ENCODE measurements around the gene FNTB. TPM values are rescaled to one million over a fixed set of nuclear protein-coding genes. Genes with fewer than 3 reads are reported as not detected.
A peak's percentile ranks its signal among the peaks of the same experiment; 100 is the strongest.

FNTB gene
- total RNA-seq, 1 experiment from 2014 or later, result 14.2 TPM

DNA sequence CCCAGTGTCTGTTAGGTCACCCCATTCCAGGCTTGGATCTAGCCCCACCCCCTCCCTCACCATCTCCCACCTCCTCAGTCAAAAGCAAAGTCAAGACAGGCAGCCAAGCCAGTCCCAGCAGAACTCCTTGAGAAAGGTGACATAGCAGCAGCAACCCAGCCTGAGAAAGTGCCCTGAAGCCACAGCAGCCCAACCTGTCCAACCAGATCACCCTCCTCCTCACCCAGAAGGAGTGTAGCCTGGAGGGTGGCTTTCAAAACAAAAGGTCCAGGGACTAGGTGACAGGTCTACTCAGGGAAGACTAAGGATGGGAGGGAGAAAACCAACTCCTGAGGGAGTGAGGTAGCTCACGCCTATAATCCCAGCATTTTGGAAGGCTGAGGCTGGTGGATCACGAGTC lies 19.7 kb upstream of the FNTB start (continued):
- TF ChIP-seq, protein P1, sequence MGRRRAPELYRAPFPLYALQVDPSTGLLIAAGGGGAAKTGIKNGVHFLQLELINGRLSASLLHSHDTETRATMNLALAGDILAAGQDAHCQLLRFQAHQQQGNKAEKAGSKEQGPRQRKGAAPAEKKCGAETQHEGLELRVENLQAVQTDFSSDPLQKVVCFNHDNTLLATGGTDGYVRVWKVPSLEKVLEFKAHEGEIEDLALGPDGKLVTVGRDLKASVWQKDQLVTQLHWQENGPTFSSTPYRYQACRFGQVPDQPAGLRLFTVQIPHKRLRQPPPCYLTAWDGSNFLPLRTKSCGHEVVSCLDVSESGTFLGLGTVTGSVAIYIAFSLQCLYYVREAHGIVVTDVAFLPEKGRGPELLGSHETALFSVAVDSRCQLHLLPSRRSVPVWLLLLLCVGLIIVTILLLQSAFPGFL (CRISPR knock-in tag; IDR thresholded peaks at IDR 0.05; ENCODE audit: borderline replicate concordance), result no peak
- TF ChIP-seq TEAD4 (CRISPR knock-in tag; IDR thresholded peaks at IDR 0.05) (no peak), TCF7 (CRISPR knock-in tag; IDR thresholded peaks at IDR 0.05; ENCODE audit: low read depth) (no peak), EMX1 (CRISPR knock-in tag; IDR thresholded peaks at IDR 0.05) (no peak), JAZF1 (CRISPR knock-in tag; IDR thresholded peaks at IDR 0.05) (no peak), SMAD4 (CRISPR knock-in tag; IDR thresholded peaks at IDR 0.05) (no peak)
- TF ChIP-seq, protein P2, sequence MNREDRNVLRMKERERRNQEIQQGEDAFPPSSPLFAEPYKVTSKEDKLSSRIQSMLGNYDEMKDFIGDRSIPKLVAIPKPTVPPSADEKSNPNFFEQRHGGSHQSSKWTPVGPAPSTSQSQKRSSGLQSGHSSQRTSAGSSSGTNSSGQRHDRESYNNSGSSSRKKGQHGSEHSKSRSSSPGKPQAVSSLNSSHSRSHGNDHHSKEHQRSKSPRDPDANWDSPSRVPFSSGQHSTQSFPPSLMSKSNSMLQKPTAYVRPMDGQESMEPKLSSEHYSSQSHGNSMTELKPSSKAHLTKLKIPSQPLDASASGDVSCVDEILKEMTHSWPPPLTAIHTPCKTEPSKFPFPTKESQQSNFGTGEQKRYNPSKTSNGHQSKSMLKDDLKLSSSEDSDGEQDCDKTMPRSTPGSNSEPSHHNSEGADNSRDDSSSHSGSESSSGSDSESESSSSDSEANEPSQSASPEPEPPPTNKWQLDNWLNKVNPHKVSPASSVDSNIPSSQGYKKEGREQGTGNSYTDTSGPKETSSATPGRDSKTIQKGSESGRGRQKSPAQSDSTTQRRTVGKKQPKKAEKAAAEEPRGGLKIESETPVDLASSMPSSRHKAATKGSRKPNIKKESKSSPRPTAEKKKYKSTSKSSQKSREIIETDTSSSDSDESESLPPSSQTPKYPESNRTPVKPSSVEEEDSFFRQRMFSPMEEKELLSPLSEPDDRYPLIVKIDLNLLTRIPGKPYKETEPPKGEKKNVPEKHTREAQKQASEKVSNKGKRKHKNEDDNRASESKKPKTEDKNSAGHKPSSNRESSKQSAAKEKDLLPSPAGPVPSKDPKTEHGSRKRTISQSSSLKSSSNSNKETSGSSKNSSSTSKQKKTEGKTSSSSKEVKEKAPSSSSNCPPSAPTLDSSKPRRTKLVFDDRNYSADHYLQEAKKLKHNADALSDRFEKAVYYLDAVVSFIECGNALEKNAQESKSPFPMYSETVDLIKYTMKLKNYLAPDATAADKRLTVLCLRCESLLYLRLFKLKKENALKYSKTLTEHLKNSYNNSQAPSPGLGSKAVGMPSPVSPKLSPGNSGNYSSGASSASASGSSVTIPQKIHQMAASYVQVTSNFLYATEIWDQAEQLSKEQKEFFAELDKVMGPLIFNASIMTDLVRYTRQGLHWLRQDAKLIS (CRISPR knock-in tag; IDR thresholded peaks at IDR 0.05; ENCODE audit: borderline replicate concordance), result no peak

DNA sequence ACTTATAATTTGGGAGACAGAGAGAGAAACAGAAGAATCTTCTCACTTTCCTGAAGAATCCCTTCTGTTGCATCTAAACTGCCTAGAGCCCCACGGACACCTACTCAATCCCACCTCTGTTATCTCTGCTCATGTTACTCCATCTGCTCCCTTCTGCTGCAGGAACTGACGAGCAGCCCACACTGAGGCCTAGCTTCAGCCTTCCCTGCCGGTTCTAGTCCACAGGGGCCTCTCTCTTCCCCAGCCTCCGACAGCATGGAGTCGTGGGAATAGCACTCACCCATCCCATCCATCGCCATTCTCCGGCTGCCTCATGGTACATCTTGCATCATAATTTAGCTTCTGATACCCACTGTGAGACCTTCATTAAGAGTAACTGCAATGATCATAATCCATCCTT lies 18.5 kb upstream of the FNTB start:
- Mint-ChIP-seq H3K27me3 (ENCODE audit: low read depth) (no peaks in the 10 kb centered on the region; the same call in 1 of the 2 replicates), H3K4me1 (peaks cover 57% of the 10 kb centered on the region), H3K9me3 (peaks cover 3% of the 10 kb centered on the region; the same call in 1 of the 2 replicates), H3K4me3 (peak overlapping the region; percentile 25), H3K27ac (0 out of 2 replicates have a peak overlapping the region, but pooled peaks have one; percentile 24), H3K36me3 (peaks cover 18% of the 10 kb centered on the region)
- CTCF ChIA-PET, result interaction anchor here (0.7 to 1.1 kb wide), 5 partner anchors 11 to 201 kb away, joined by 3 to 5 read pairs (median 4); no protein-coding TSS in a partner anchor
- ATAC-seq (no peak), DNase-seq (ENCODE audit: low spot score) (no peak)
- no peak for TF ChIP-seq ELF4 (CRISPR knock-in tag; IDR thresholded peaks at IDR 0.05; ENCODE audit: low read depth)
- no peak for TF ChIP-seq ZNF138 (CRISPR knock-in tag; conservative IDR thresholded peaks at IDR 0.05)
- TF ChIP-seq, protein P3, sequence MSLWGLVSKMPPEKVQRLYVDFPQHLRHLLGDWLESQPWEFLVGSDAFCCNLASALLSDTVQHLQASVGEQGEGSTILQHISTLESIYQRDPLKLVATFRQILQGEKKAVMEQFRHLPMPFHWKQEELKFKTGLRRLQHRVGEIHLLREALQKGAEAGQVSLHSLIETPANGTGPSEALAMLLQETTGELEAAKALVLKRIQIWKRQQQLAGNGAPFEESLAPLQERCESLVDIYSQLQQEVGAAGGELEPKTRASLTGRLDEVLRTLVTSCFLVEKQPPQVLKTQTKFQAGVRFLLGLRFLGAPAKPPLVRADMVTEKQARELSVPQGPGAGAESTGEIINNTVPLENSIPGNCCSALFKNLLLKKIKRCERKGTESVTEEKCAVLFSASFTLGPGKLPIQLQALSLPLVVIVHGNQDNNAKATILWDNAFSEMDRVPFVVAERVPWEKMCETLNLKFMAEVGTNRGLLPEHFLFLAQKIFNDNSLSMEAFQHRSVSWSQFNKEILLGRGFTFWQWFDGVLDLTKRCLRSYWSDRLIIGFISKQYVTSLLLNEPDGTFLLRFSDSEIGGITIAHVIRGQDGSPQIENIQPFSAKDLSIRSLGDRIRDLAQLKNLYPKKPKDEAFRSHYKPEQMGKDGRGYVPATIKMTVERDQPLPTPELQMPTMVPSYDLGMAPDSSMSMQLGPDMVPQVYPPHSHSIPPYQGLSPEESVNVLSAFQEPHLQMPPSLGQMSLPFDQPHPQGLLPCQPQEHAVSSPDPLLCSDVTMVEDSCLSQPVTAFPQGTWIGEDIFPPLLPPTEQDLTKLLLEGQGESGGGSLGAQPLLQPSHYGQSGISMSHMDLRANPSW (CRISPR knock-in tag; conservative IDR thresholded peaks at IDR 0.05; ENCODE audit: low read depth), result no peak
- no peak for TF ChIP-seq ESRRA (CRISPR knock-in tag; IDR thresholded peaks at IDR 0.05; ENCODE audit: borderline replicate concordance)
- TF ChIP-seq GTF2I (CRISPR knock-in tag; conservative IDR thresholded peaks at IDR 0.05), result no peak
- no peak for TF ChIP-seq ZNF512 (CRISPR knock-in tag; IDR thresholded peaks at IDR 0.05; ENCODE audit: borderline replicate concordance)
- no peak for TF ChIP-seq NR3C1 (CRISPR knock-in tag; conservative IDR thresholded peaks at IDR 0.05; ENCODE audit: low read depth)
- TF ChIP-seq MAX (CRISPR knock-in tag; IDR thresholded peaks at IDR 0.05), result 0 out of 2 replicates have a peak, but pooled peaks have one; percentile 8
- POLR2A ChIA-PET, result interaction anchor here (1.0 kb wide), 1 partner anchor 266 kb away, joined by 3 read pairs; no protein-coding TSS in a partner anchor
